ENCODE results near the gene ISG15.

Gene ISG15

DNA sequence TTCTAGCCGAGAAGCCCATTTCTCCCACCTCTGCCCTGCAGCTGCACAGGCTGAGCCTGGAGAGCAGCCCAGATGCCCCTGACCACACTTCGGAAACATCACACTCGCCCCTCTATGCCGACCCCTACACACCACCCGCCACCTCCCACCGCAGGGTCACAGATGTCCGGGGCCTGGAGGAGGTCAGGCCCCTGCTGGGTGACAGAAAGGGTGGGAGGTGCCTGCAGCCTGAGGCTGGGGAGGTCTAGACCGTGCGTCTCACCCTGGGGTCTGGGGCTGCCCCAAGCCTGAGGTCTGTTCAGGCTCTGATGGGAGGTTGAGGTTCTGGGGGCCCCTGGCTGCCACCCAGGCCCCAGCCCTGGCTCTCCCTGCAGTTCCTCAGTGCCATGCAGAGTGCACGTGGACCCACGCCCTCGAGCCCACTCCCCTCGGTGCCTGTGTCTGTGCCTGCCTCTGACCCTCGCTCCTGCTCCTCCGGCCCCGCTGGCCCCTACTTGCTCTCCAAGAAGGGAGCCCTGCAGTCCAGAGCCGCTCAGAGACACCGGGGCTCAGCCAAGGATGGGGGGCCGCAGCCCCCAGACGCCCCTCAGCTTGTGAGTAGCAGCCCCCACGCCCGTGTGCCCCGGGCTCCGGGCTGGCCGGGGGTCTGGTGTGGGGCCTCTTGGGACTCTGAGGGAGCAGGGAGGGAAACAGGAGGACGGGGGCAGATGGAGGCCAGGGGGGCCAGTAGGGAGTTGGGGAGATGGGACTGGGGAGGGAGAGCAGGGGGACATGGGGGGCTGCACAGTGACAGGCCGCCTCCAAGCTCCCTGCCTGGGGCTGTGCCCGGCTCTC lies 39.6 kb upstream of the ISG15 start:
- H2AFZ ChIP-seq (ENCODE audit: low read depth, low read length, severe bottlenecking) = no peak overlapping the region
- no peaks in the 10 kb centered on the region for H4K20me1 ChIP-seq (ENCODE audit: low read depth, low read length)
- no peaks in the 10 kb centered on the region for H3K79me2 ChIP-seq (ENCODE audit: insufficient read depth, low read length)
- no peaks in the 10 kb centered on the region for H3K36me3 ChIP-seq (ENCODE audit: low read length)
- H3K9me3 ChIP-seq (ENCODE audit: insufficient read depth, low read length) = no peaks in the 10 kb centered on the region
- H3K9ac ChIP-seq (ENCODE audit: low read length) = no peak overlapping the region
- TF ChIP-seq EZH2phosphoT487 (conservative IDR thresholded peaks at IDR 0.05; ENCODE audit: low read length) = no peak
- no peak for TF ChIP-seq CTCF (IDR thresholded peaks at IDR 0.05; ENCODE audit: insufficient read depth, low read length, poor library complexity, severe bottlenecking)
- no peaks in the 10 kb centered on the region for H3K27me3 ChIP-seq (ENCODE audit: low read length)
- H3K9me2 ChIP-seq (replicated peaks; ENCODE audit: insufficient read depth, low read length) = no peaks in the 10 kb centered on the region
- H3F3A ChIP-seq (ENCODE audit: insufficient read depth) = no peaks in the 10 kb centered on the region
- no peak overlapping the region for H3K4me3 ChIP-seq (ENCODE audit: insufficient read depth, low read length, poor library complexity, severe bottlenecking)
- H3K27ac ChIP-seq (ENCODE audit: low read depth, low read length) = no peak overlapping the region
- no peak overlapping the region for H3K4me2 ChIP-seq (ENCODE audit: low read depth, low read length, poor library complexity, severe bottlenecking)

DNA sequence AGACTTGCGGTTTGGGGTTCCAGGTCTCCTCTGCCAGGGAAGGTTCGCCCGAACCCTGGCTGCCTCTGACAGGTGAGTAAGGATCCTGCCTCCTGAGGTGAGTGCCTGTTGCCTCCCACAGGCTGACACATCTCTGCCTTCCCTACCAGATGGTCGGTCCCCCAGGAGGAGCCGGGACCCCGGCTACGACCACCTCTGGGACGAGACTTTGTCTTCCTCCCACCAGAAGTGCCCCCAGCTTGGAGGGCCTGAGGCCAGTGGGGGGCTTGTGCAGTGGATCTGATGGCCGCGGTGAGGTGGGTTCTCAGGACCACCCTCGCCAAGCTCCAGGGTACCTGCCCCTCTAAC lies 39.0 kb upstream of the ISG15 start:
- no peaks in the 10 kb centered on the region for H3K9me2 ChIP-seq (replicated peaks; ENCODE audit: insufficient read depth, low read length)
- no peak overlapping the region for H2AFZ ChIP-seq (ENCODE audit: low read depth, low read length, severe bottlenecking)
- H3K27ac ChIP-seq (ENCODE audit: low read depth, low read length) = no peak overlapping the region
- no peaks in the 10 kb centered on the region for H4K20me1 ChIP-seq (ENCODE audit: low read depth, low read length)
- H3F3A ChIP-seq (ENCODE audit: insufficient read depth) = no peaks in the 10 kb centered on the region
- no peaks in the 10 kb centered on the region for H3K27me3 ChIP-seq (ENCODE audit: low read length)
- H3K79me2 ChIP-seq (ENCODE audit: insufficient read depth, low read length) = no peaks in the 10 kb centered on the region
- H3K4me3 ChIP-seq (ENCODE audit: insufficient read depth, low read length, poor library complexity, severe bottlenecking) = no peak overlapping the region
- TF ChIP-seq CTCF (IDR thresholded peaks at IDR 0.05; ENCODE audit: insufficient read depth, low read length, poor library complexity, severe bottlenecking) (no peak), EZH2phosphoT487 (conservative IDR thresholded peaks at IDR 0.05; ENCODE audit: low read length) (no peak)
- no peaks in the 10 kb centered on the region for H3K36me3 ChIP-seq (ENCODE audit: low read length)
- no peak overlapping the region for H3K4me2 ChIP-seq (ENCODE audit: low read depth, low read length, poor library complexity, severe bottlenecking)
- H3K9ac ChIP-seq (ENCODE audit: low read length) = no peak overlapping the region
- no peaks in the 10 kb centered on the region for H3K9me3 ChIP-seq (ENCODE audit: insufficient read depth, low read length)

GRCh38 chr1:974687-975328 lies 38.5 kb upstream of the ISG15 start:
- Histone ChIP-seq H3K9me2 (replicated peaks; ENCODE audit: insufficient read depth, low read length) (no peaks in the 10 kb centered on the region), H2AFZ (ENCODE audit: low read depth, low read length, severe bottlenecking) (no peak overlapping the region), H3K4me3 (ENCODE audit: insufficient read depth, low read length, poor library complexity, severe bottlenecking) (no peak overlapping the region), H3K79me2 (ENCODE audit: insufficient read depth, low read length) (no peaks in the 10 kb centered on the region), H3K27me3 (ENCODE audit: low read length) (no peaks in the 10 kb centered on the region), H3F3A (ENCODE audit: insufficient read depth) (no peaks in the 10 kb centered on the region), H3K36me3 (ENCODE audit: low read length) (no peaks in the 10 kb centered on the region), H4K20me1 (ENCODE audit: low read depth, low read length) (no peaks in the 10 kb centered on the region), H3K4me2 (ENCODE audit: low read depth, low read length, poor library complexity, severe bottlenecking) (no peak overlapping the region), H3K9ac (ENCODE audit: low read length) (no peak overlapping the region), H3K27ac (ENCODE audit: low read depth, low read length) (no peak overlapping the region), H3K9me3 (ENCODE audit: insufficient read depth, low read length) (no peaks in the 10 kb centered on the region)
- TF ChIP-seq CTCF (IDR thresholded peaks at IDR 0.05; ENCODE audit: insufficient read depth, low read length, poor library complexity, severe bottlenecking) (no peak), EZH2phosphoT487 (conservative IDR thresholded peaks at IDR 0.05; ENCODE audit: low read length) (no peak)

Data from SU-DHL-6 (cell line).